Measurements from ENCODE around the gene FBH1.
"Not testable (repeated sequence)": the region's sequence is repeated elsewhere in the genome, so short reads cannot be mapped to it uniquely, and the experiment has no call there.

The FBH1 gene

DNA sequence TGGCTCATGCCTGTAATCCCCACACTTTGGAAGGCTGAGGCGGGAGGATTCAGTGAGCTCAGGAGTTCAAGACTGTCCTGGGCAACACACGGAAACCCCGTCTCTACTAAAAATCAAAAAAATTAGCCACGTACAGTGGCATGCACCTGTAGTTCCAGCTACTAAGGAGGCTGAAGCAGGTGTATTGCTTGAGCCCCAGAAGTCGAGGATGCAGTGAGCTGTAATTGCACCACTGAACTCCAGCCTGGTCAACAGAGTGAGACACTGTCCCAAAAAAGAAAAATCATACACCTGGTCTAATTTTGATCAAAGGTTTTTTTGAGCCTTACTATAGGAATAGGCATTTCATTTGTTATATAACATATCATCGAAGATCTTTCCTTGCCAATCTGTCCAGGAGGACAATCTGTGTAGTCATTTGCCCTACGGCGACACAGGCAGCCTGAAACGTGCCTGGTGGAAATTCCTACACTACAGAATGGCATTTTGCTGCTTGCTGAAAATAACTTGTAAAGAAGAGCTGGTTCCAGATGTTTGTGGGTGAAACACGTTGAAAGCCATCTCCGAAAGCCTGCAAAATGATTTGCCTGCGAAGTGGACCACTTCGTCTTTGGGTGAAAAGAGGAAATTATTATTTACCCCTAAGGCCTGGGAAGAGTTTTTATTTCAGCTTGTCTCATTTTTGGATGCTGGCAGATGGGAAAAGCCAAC, 45.5 kb upstream of the FBH1 start:
- Histone ChIP-seq H3K27ac (ENCODE audit: poor library complexity, severe bottlenecking) (no peak overlapping the region), H3K4me3 (ENCODE audit: severe bottlenecking) (no peak overlapping the region)
- ATAC-seq (ENCODE audit: low read depth): no peak

DNA sequence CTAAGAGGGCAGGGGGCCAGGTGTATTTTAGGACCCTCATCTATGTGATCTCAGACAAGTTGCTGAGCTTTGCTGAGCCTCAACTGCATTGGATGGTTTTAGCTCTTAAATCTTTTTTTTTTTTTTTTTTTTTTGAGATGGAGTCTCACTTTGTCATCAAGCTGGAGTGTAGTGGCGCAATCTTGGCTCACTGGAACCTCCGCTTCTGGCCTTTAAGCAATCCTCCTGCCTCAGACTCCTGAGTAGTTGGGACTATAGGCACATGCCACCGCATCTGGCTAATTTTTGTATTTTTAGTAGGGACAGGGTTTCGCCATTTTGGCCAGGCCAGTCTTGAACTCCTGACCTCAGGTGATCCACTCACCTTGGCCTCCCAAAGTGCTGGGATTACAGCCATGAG, 43.4 kb upstream of the FBH1 start:
- not testable (repeated sequence) for DNase-seq (ENCODE audit: low spot score); H3K9me3 ChIP-seq (ENCODE audit: severe bottlenecking); ATAC-seq (ENCODE audit: low read depth); H3K4me3 ChIP-seq (ENCODE audit: severe bottlenecking); H3K27ac ChIP-seq (ENCODE audit: poor library complexity, severe bottlenecking); H3K4me1 ChIP-seq (ENCODE audit: insufficient read depth, poor library complexity, severe bottlenecking); H3K36me3 ChIP-seq (ENCODE audit: low read depth); H3K27me3 ChIP-seq (ENCODE audit: insufficient read depth, poor library complexity, severe bottlenecking)

More for the DNA sequence above, 45.5 kb upstream of the FBH1 start:
- TF ChIP-seq, protein P1, sequence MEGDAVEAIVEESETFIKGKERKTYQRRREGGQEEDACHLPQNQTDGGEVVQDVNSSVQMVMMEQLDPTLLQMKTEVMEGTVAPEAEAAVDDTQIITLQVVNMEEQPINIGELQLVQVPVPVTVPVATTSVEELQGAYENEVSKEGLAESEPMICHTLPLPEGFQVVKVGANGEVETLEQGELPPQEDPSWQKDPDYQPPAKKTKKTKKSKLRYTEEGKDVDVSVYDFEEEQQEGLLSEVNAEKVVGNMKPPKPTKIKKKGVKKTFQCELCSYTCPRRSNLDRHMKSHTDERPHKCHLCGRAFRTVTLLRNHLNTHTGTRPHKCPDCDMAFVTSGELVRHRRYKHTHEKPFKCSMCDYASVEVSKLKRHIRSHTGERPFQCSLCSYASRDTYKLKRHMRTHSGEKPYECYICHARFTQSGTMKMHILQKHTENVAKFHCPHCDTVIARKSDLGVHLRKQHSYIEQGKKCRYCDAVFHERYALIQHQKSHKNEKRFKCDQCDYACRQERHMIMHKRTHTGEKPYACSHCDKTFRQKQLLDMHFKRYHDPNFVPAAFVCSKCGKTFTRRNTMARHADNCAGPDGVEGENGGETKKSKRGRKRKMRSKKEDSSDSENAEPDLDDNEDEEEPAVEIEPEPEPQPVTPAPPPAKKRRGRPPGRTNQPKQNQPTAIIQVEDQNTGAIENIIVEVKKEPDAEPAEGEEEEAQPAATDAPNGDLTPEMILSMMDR (IDR thresholded peaks at IDR 0.05; ENCODE audit: poor library complexity, severe bottlenecking): no peak
- no peaks in the 10 kb centered on the region for H3K4me1 ChIP-seq (ENCODE audit: insufficient read depth, poor library complexity, severe bottlenecking)
- DNase-seq (ENCODE audit: low spot score): no peak
- no peaks in the 10 kb centered on the region for H3K36me3 ChIP-seq (ENCODE audit: low read depth)
- no peaks in the 10 kb centered on the region for H3K9me3 ChIP-seq (ENCODE audit: severe bottlenecking)
- H3K27me3 ChIP-seq (ENCODE audit: insufficient read depth, poor library complexity, severe bottlenecking): no peaks in the 10 kb centered on the region

DNA sequence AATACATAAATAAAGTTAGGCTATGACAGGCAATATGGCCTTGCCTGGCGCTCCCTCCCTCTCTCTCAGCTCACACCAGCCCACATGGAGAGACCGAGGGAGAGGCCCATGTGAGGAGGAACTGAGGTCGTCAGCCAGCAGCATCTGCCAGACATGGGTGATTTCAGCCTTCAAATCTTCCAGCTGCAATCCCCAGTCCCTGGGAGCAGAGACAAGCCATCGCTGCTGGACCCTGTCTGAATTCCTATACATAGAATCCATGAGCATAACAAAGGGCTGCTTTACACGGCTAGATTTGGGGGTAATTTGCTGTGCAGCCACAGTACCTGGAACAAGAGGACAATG, 35.9 kb upstream of the FBH1 start:
- H3K27ac ChIP-seq (ENCODE audit: poor library complexity, severe bottlenecking): no peak overlapping the region
- ATAC-seq (ENCODE audit: low read depth) (no peak), DNase-seq (ENCODE audit: low spot score) (no peak)
- no peaks in the 10 kb centered on the region for H3K4me1 ChIP-seq (ENCODE audit: insufficient read depth, poor library complexity, severe bottlenecking)
- TF ChIP-seq, protein P1 (IDR thresholded peaks at IDR 0.05; ENCODE audit: poor library complexity, severe bottlenecking): no peak
- no peaks in the 10 kb centered on the region for H3K9me3 ChIP-seq (ENCODE audit: severe bottlenecking)
- H3K27me3 ChIP-seq (ENCODE audit: insufficient read depth, poor library complexity, severe bottlenecking): no peaks in the 10 kb centered on the region
- H3K4me3 ChIP-seq (ENCODE audit: severe bottlenecking): no peak overlapping the region
- no peaks in the 10 kb centered on the region for H3K36me3 ChIP-seq (ENCODE audit: low read depth)

DNA sequence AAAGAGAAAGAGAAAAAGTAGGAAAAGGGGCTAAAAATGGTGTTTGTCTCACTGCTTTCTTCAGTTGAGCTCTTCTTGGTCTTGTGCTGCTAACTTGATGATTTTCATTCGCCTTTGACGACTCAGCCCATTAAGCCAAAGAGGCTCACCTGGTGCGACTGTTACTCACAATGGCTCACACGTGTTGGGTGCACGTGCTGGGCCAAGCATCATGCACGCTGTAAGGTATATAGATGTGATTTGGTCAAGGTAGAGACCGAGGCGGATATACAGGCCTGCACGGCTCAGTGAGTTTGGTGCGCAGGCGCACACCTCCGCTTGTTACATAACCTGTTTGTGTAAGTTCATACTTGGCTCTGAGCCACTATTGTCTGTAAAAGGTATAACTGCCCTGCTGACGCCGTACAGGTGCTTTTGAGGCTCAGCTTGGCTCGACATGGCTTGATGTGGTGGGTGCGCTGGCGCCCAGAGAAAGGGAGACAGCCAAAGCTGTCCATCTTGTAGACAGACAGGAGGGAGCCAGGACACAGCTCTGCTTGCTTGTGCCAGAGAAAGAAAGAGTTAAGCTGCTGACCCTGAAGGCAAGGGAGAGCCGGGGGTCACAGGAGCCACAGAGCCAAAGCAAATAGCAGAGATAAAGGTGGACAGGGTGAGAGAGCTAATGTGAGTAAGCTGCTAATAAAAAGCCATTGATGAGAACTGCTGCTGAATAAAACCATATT, 33.9 kb upstream of the FBH1 start:
- no peaks in the 10 kb centered on the region for H3K27me3 ChIP-seq (ENCODE audit: insufficient read depth, poor library complexity, severe bottlenecking)
- ATAC-seq (ENCODE audit: low read depth) (no peak), DNase-seq (ENCODE audit: low spot score) (no peak)
- H3K9me3 ChIP-seq (ENCODE audit: severe bottlenecking): no peaks in the 10 kb centered on the region
- H3K36me3 ChIP-seq (ENCODE audit: low read depth): no peaks in the 10 kb centered on the region
- H3K4me3 ChIP-seq (ENCODE audit: severe bottlenecking): no peak overlapping the region
- peaks cover 3% of the 10 kb centered on the region for H3K4me1 ChIP-seq (ENCODE audit: insufficient read depth, poor library complexity, severe bottlenecking)
- H3K27ac ChIP-seq (ENCODE audit: poor library complexity, severe bottlenecking): no peak overlapping the region
- TF ChIP-seq, protein P1 (IDR thresholded peaks at IDR 0.05; ENCODE audit: poor library complexity, severe bottlenecking): no peak

DNA sequence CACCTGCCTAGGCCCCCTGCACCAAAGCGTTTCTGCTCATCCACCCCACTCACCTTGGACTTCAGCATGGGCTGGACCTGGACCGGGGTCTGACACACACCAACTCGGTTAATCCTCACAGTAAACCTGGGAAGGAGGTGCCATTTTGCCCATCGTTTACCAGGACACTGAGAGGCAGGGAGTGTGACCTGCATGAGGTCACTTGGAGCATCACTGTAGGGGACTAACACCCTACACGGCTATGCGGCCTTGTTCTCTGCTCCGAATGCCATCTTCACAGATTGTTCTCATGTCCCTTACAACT, 33.4 kb upstream of the FBH1 start:
- DNase-seq (ENCODE audit: low spot score): no peak
- Histone ChIP-seq H3K27ac (ENCODE audit: poor library complexity, severe bottlenecking) (no peak overlapping the region), H3K9me3 (ENCODE audit: severe bottlenecking) (no peaks in the 10 kb centered on the region), H3K4me3 (ENCODE audit: severe bottlenecking) (no peak overlapping the region), H3K36me3 (ENCODE audit: low read depth) (no peaks in the 10 kb centered on the region), H3K4me1 (ENCODE audit: insufficient read depth, poor library complexity, severe bottlenecking) (peaks cover 6% of the 10 kb centered on the region), H3K27me3 (ENCODE audit: insufficient read depth, poor library complexity, severe bottlenecking) (no peaks in the 10 kb centered on the region)
- TF ChIP-seq, protein P1 (IDR thresholded peaks at IDR 0.05; ENCODE audit: poor library complexity, severe bottlenecking): no peak
- no peak for ATAC-seq (ENCODE audit: low read depth)

Data from RWPE2 (cell line).